SHP77 (cell line): ENCODE results near the gene TRIM7.
"Not testable (repeated sequence)": the region's sequence is repeated elsewhere in the genome, so short reads cannot be mapped to it uniquely, and the experiment has no call there.

Experiments
- DNase-seq, 2 experiments: peaks; one replicate each; lab custom pipeline; 2025; lab: John Stamatoyannopoulos, UW

TRIM7 gene

DNA sequence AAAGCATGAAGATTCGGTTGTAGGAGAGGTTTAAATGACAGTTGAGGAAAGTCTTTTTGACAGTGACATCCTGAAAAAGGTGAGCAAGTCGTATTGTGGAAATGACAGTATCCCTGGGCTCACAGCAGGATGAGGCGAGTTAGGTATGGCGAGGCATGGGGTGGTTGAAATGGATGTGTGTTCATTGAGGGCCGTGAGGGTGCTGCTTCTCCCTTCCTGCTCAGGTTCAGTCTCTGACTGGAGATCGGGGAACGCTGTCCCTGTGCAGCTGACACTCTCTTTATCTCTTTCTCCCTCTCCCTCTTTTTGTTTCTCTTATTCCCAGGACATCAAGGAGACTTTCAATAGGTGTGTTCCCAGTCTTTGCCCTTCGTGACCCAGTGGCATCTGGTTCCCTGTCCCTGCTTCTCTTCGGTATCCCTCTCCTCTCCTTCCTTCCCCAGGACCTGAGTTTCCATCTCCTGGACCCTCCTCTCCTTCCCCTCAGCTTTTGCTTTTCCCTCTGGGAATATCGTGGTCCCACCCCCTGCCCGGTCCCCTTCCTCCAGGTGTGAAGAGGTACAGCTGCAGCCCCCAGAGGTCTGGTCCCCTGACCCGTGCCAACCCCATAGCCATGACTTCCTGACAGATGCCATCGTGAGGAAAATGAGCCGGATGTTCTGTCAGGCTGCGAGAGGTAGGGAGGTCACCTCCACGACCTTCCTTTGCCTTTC lies 28.2 kb upstream of the TRIM7 start:
- DNase-seq: no peak

DNA sequence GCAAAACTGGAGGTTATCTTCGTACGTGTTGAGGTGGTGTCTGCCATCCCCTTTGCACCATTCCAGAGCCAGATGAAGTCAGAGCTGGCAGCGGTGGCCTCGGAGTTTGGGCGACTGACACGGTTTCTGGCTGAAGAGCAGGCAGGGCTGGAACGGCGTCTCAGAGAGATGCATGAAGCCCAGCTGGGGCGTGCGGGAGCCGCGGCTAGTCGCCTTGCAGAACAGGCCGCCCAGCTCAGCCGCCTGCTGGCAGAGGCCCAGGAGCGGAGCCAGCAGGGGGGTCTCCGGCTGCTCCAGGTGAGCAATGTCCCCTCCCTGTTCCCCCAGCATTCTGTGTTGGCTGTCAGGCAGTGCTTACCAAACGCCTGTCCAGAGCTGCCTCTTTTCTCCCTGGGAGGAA lies 27.6 kb upstream of the TRIM7 start:
- no peak for DNase-seq

DNA sequence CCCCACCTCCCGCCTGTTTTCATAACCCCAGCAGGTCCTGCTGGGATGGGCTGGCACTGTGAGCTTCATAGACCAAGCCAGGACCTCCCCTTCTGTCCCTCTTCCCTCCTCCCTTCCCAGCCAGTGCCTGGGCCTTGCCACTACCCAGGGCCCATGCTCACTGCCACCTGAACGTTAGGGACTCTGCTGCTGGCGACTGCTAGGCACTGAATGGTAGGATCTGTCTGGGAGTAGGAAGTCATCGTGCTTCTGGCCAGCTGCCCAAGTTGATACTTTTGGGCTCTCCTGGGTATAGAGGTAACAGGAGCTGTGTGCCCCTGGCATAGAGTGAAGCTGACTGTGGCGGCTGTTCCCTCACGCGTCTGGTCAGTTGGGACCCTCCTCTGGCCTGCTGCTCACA lies 26.4 kb upstream of the TRIM7 start:
- no peak for DNase-seq

DNA sequence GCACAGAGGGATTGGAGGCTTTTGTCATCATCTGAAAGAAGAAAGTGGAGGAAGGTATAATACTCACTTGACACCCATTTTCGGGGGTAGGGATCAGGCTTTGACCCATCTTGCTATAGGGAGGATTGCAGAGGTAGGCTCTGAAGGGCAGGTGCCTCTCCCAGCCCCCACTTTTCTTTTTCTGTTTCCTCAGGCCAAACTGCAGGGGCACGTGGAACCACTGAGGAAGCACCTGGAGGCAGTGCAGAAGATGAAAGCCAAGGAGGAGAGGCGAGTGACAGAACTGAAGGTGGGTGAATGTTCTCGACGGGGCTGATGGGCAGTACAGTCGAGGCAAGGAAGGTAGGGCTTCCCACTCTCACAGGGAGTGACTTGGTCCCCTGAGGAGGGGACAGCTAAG lies 25.6 kb upstream of the TRIM7 start:
- no peak for DNase-seq

DNA sequence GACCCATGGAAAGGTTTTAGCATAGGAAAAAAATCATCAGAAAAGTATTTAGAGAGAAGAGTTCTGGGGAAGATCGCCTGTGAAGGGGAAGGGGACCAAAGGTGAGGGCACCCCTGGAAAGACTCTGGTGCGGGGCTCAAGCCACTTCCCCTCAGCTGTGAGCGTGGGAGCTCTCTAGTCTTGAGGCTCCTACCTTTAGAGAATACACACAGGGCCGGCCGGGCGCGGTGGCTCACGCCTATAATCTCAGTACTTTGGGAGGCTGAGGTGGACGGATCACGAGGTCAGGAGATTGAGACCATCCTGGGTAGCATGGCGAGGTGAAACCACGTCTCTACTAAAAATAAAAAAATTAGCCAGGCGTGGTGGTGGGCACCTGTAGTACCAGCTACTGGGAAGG lies 25.0 kb upstream of the TRIM7 start:
- no peak for DNase-seq

DNA sequence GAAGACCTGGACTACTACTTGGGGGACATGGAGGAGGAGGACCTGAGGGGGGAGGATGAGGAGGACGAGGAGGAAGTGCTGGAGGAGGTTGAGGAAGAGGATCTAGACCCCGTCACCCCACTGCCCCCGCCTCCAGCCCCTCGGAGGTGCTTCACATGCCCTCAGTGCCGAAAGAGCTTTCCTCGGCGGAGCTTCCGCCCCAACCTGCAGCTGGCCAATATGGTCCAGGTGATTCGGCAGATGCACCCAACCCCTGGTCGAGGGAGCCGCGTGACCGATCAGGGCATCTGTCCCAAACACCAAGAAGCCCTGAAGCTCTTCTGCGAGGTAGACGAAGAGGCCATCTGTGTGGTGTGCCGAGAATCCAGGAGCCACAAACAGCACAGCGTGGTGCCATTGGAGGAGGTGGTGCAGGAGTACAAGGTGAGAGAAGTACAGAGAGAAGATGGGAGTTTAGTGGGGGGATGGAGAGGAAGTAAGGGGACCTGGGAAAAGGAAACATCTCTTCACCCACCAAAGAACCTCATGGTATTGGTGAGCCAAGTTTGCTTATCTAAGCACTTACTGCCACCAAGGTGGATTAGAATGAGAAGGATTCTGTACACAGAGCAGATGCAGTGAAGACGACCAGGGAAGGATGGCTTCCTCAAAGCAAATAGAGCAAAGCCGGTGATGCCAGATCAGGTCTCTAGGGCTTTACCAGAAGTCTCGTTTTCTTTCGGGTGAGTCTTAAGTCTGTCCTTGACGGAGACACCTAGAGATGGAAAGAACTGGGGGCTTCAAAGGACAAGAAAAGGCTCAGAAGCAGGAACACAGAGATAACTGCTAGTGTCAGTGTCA lies 19.6 kb upstream of the TRIM7 start:
- no peak for DNase-seq

DNA sequence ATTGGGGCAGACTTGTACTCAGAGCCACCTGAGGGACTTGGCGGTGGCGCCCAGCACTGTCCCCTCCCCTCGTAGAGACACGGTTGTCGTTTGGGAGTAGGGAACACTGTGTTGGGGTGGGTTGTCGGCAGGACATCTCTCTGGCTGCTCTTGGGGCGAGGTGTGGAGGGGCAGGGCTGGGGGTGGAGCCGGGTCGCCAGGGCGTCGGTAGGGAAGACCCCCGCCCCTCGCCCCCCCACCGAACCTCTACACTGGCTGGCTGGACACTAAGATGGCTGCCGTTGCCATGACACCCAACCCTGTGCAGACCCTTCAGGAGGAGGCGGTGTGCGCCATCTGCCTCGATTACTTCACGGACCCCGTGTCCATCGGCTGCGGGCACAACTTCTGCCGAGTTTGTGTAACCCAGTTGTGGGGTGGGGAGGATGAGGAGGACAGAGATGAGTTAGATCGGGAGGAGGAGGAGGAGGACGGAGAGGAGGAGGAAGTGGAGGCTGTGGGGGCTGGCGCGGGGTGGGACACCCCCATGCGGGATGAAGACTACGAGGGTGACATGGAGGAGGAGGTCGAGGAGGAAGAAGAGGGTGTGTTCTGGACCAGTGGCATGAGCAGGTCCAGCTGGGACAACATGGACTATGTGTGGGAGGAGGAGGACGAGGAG lies 18.9 kb upstream of the TRIM7 start:
- no peak for DNase-seq

DNA sequence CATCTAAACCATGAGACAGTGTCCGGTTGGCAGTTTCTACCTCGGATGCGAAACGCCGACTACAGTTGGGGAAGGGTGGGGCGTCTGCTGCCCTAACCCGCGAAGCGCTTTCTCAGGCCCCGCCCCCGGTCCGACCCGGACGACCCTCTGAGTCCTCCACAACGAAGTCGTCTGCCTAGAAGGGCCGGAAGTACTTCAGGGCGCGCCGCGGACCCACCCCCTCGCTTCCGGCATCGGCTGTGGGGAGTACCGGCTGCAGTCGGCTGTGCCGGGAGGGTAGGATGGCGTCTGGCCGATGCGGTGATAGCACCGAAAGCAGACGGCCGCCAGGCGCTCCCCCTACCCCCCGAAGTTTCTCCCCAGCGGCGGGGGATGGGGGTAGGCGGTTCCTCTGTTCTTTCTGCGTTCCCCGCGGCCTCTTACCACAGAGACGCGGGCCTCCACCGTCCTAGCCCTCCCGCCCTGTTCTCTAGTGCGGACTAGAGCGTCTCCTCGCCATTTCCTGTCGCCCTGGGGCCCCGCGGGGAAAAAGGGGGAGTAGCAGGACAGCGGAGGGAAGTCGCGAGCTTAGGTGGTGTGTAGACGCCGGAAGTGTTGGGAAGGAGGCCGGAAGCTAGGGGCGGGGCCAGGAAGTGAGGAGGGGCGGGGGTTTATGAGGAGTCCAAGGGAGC lies 18.2 kb upstream of the TRIM7 start, which contains the start of gene TRIM41:
Gene TRIM41, plus strand, starts transcription at position 224 of the 671 bp plus-strand sequence. CDS start 719 bp downstream, outside the sequence.
- no peak for DNase-seq

DNA sequence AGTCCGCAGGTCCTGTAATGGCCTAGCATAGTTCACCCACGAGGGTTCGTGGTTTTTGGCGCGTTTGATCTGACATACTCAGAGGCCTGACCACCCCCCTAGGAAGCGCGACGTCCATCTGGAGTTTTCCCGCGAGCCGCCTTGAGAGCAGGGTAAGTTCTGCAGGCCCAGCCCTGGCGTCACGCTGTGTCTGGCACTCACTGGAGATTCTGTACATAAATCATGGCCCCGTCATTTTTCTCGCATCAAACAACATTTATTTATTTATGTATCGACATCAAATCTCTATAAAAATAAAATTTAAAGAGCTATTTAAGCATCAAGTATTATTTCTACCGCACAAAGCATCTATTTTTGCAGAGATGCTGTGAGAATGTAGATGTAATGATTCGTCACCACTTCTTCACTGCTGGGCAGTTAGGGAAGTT lies 17.6 kb upstream of the TRIM7 start:
- DNase-seq: no peak

DNA sequence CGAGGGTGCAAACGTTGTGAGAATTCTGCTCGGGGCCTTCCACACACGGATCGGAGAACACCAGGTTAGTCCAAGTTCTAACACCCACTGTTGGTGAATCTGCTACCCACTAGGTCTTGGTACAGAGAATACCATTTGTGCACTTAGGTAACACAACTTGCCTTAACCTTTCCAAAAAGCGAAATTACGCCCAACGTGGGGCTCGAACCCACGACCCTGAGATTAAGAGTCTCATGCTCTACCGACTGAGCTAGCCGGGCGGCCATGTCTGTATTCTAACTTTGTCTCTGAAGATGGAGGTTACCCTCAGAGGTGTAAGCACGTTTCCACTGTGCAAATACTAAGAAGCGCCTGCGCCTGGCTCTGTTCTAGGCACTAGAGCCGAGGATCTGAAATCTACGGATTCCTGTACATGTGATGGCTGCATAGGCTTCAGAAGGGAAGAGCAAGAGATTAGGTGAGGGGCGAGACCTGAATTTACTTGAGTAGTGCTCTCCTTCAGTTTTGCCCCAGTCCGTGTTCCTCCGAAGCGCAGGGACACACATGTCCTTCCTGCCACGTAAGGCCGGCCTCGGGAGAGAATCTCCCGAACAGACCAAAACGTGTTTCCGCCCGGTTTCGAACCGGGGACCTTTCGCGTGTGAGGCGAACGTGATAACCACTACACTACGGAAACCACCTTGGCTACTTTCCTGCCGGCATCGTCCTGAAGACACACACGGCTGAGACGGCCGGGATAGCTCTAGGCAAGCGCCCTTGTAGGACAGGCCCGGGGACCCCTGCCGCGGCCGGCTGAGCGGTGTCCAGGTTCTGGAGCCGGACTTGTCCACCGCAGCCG lies 17.0 kb upstream of the TRIM7 start:
- DNase-seq: no peak

DNA sequence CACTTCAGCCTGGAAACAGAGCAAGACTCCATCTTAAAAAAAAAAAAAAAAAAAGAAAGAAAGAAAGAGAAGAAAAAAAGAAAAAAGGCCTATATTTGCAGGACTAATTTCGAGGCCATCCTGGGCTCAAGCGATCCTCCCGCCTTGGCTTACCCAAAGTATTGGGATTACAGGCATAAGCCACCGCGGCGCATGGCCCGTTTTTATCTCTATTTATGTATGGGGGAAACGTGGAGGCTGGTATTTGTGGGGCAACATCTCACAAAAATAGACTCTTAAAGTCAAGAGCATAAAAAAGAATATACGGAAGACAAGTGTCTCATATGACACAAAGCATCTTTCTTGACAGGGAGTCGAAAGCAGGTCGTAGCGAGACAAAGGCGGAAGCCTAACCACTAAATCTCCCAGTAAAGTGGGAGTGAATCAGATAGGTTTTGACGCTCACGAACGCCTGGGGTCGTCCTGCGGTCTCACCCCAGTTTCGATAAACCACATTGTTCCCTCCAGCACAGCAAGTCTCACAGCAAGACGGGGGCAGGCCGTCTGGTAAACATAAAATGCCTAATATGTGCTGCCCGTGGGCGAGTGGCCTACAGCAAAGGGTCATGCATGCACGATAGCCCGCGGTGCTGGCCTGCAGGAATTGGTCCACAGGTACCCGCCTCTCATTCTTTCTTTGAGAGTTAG lies 16.3 kb upstream of the TRIM7 start:
- DNase-seq: no peak

DNA sequence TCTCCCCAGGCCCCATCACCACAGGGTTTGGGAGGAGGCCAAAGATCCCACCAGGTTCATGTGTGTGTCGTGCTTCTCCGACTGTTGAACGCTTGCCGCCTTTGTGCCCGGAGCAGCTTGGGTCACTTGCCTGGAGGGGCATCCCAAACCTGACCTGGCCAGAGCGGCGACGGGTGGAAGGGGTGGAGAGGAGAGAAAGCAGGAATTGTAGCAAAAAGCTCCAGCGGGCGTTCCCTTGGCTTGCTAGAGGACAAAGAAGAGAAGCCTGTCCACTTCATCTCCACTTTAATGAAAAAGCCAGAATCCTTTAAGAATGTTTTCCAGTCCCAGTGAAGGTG lies 15.2 kb upstream of the TRIM7 start:
- DNase-seq: no peak

DNA sequence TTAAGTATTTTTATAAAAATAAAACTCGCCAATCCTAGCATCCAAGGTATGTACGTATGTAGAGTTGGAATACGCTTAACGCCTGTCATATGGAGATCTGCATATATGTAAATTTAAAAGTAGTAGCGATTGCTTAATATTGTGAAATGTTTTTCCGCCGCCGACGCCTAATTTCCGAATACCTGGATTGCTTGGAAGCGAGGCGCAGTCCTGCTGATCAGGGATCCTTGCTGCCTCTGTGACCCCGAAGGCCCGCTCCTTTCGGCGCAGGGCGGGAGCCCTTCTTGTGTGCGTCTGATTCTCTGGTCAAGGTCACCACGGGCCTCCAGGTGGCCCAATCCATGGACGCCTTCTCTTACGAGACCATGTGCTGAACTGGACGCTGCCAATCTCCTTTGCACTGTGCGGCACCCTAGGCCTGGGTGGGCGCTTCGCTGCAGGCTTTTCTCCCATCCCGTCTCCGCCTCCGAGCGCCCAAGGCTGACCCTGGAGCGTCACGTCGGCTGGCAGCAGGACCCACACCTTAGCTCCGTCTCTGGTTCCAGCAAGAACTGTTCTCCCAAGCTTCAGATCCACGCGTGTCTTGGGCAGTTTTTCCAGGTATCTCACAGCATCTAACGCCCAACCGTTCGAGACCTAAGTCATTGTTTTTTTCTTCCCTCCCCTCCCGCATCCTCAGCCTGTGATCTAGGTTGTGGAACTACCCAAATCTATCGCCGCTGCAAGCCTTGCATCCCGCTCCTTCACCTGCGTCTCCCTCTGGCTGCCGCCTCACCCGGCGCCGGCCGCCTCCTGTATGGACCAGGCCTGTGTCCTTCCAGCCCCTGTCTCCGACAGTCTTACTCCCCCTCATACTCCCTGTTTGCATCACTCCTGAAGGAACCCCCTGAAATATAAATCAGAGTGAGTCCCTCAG lies 14.5 kb upstream of the TRIM7 start:
- DNase-seq: no peak

DNA sequence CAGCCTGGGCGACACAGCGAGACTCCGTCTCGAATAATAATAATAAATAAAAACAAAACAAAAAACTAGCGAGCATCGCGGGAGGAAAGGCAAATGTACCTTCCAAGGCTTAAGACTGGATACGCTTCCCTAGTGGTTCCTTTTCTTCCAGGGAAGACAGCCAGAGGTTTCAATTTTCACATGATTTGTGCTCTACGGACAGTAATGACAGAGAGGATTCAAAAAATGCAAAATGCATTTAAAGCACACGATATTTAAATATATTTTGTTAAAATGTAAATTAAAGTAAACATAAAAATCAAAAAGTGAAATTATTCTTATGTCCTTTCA lies 13.8 kb upstream of the TRIM7 start:
- DNase-seq: no peak

DNA sequence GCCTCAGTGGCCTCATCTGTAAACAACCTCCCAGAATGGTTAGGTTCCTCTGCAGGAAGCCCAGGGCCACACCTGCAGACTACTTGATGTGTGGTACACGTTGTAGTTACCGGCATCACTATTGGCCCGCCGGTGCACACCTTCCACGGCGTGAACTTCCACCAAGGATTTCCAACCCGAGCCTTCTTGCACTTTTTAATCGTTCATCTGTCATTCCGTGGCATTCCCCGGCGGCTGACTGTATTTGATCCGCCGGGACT lies 12.7 kb upstream of the TRIM7 start:
- DNase-seq: no peak

DNA sequence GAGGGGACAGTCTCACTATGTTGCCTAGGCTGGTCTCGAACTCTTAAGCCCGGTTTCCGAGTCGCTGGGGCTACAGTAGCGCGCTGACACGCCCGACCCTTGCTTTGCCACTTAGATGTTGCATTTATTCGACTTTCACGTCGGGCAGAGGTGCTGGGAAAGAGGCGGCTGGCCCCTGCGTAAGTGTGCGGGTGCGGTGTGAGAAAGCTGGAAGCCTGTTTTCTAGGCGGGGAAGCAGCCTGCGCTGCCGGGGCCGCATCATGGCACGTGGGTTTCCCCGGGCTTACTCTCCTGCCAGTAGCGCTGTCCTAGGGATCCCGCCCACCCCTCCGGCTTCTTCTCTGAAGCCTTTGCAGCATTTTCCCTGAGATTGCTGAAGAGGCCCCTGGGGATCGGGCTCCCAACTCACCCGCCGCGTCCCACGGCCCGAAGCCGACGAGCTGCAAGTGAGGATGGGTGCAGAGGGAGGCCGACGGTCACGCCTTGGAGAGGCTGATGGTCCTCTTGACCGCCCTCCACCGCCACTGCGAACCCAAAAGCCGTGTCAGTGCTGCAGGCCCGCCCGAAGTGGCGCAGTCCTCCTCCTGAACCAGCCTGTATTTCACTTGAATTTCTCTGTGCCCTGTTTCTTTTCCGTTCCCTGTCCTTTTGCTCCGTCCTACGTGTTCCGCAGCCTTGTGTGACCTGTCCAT lies 12.3 kb upstream of the TRIM7 start:
- no peak for DNase-seq

DNA sequence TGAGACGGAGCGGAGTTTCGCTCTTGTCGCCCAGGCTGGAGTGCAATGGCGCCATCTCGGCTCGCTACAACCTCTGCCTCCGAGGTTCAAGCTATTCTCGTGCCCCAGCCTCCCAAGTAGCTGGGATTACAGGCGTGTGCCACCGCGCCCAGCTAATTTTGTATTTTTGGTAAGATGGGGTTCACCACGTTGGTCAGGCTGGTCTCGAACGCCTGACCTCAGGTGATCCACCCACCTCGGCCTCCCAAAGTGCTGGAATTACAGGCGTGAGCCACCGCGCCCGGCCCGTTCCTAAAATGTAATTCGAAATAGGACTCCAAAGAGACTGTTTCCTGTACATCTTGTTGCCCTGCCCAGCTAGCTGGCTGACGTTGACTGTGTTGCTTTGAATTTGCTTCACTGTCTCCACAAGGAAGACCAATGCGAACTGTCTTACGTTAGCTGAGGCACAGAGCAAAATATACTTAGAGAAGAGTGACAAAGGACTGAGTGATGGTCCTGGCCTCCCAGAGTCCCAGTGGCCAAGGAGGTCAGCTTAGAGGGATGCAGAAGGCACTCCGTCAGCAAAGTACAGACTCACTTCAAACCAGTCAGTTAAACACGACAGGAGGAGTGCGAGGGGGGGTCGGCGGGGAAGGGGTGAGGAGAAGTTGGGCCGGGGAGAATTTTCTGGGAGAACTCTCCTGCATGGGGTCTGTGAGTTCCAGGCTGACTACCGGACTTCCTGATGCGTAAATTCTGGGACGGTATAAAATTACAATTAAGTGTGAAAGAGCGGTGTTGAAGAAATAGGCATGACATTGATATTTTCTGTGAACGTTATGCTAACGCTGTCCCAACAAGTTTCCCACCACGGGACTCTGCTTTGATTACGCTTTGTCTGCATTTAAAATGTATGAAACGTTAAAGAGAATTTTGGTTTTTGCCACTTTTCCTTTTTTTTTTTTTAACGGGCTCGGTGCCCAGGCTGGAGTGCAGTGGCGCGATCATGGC lies 11.3 kb upstream of the TRIM7 start:
- DNase-seq: no peak

DNA sequence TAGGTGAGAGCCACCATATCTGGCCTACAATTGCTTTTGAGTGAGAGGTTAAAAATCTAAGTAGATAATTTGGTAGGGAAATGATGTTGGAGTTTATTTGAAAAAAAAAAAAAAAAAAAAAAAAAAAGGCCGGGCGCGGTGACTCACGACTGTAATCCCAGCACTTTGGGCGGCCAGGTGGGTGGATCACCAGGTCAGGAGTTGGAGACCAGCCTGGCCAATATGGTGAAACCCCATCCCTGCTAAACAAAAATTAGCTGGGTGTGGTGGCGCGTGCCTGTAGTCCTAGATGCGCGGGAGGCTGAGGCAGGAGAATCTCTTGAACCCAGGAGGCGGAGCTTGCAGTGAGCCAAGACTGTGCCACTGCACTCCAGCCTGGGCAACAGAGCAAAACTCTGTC lies 9.3 kb upstream of the TRIM7 start:
- not testable (repeated sequence) for DNase-seq
